H1 (cell line): ENCODE measurements around the gene POLR2J. TPM values are rescaled to one million over a fixed set of nuclear protein-coding genes. Genes with fewer than 3 reads are reported as not detected.

Source experiments
- CTCF ChIA-PET: fragments of 300-600 bp; sonication (Branson Sonifier 250); formaldehyde crosslinking; loops from one replicate; lab custom pipeline; 2021; ENCODE audit not compliant: partially characterized antibody; lab: Charles Lee
- POLR2A ChIA-PET: fragments of 300-600 bp; sonication (Branson Sonifier 250); formaldehyde crosslinking; loops from one replicate; lab custom pipeline; 2021; ENCODE audit warnings: inconsistent platforms; ENCODE audit not compliant: partially characterized antibody; lab: Charles Lee
- DNase-seq, 2 experiments: peaks; one replicate each; pipeline versions ENCODE4 v3.0.0 to v3.0.0-alpha.2; 2010 to 2022; ENCODE audit warnings: low spot score in 2 of 2, low read depth in 1 of 2, mixed read lengths in 1 of 2
- FAIRE-seq: peaks from 2 replicates; lab custom pipeline; 2011; peaks lifted over from hg19 to GRCh38; lab: Jason Lieb, UNC
- H2AFZ ChIP-seq: 2 replicates; pipeline ENCODE4 v1.8.1; 2012; ENCODE audit warnings: low read length, inconsistent platforms
- H2AK5ac ChIP-seq: 2 replicates; pipeline ENCODE4 v1.6.1; 2013; ENCODE audit warnings: low read depth, low read length
- H2BK120ac ChIP-seq: replicated peaks from 2 replicates; pipeline ENCODE3; 2013; ENCODE audit warnings: low read depth, low read length, inconsistent platforms
- H2BK12ac ChIP-seq: 2 replicates; pipeline ENCODE4 v1.6.1; 2013; ENCODE audit warnings: low read depth, low read length
- H2BK15ac ChIP-seq: 2 replicates; pipeline ENCODE4 v1.6.1; 2013; ENCODE audit warnings: low read length
- H2BK20ac ChIP-seq: 2 replicates; pipeline ENCODE4 v1.6.1; 2013; ENCODE audit warnings: low read length
- H2BK5ac ChIP-seq: 2 replicates; pipeline ENCODE4 v1.6.1; 2013; ENCODE audit warnings: low read depth, low read length
- H3K14ac ChIP-seq: 2 replicates; pipeline ENCODE4 v1.6.1; 2013; ENCODE audit warnings: inconsistent platforms; ENCODE audit not compliant: insufficient read length
- H3K18ac ChIP-seq: 2 replicates; pipeline ENCODE4 v1.6.1; 2013; ENCODE audit warnings: low read length; ENCODE audit errors: extremely low read depth
- H3K23ac ChIP-seq: 2 replicates; pipeline ENCODE4 v1.6.1; 2013; ENCODE audit warnings: inconsistent platforms; ENCODE audit not compliant: insufficient read length
- H3K23me2 ChIP-seq: 2 replicates; pipeline ENCODE4 v1.6.1; 2013; ENCODE audit warnings: low read depth, low read length
- H3K27ac ChIP-seq: 2 replicates; pipeline ENCODE4 v1.6.1; 2011; ENCODE audit warnings: low read depth, low read length, inconsistent platforms
- H3K27me3 ChIP-seq, 4 experiments: replicated peaks in 1 of 4; 1 replicate in 1 of 4; 2 replicates in 3 of 4; pipeline versions ENCODE4 v1.6.1 to v1.8.1; 2011 to 2013; ENCODE audit warnings: low read length in 3 of 4, mild to moderate bottlenecking in 3 of 4, inconsistent platforms in 2 of 4, mixed read lengths in 2 of 4, moderate library complexity in 1 of 4; ENCODE audit not compliant: control insufficient read depth in 3 of 4, insufficient read depth in 3 of 4; ENCODE audit errors: extremely low read depth in 1 of 4
- H3K36me3 ChIP-seq, 4 experiments: 2 replicates each; pipeline versions ENCODE4 v1.6.1 to v1.8.1; 2011 to 2013; ENCODE audit warnings: mild to moderate bottlenecking in 4 of 4, low read length in 3 of 4, moderate library complexity in 2 of 4, control low read depth in 1 of 4, inconsistent platforms in 1 of 4; ENCODE audit not compliant: insufficient read depth in 4 of 4, control insufficient read depth in 2 of 4
- H3K4ac ChIP-seq: replicated peaks from 2 replicates; pipeline ENCODE3; 2013; ENCODE audit warnings: low read length, low read depth, mixed read lengths, inconsistent platforms; ENCODE audit not compliant: insufficient read length
- H3K4me1 ChIP-seq, 4 experiments: replicated peaks in 1 of 4; 1 replicate in 1 of 4; 2 replicates in 3 of 4; pipeline versions ENCODE4 v1.6.1 to v1.8.1; 2011 to 2013; ENCODE audit warnings: low read length in 3 of 4, inconsistent platforms in 2 of 4, mixed read lengths in 1 of 4; ENCODE audit not compliant: insufficient read depth in 4 of 4, control insufficient read depth in 3 of 4
- H3K4me2 ChIP-seq, 2 experiments: 2 replicates each; pipeline versions ENCODE4 v1.6.1 to v1.8.1; 2011 to 2013; ENCODE audit warnings: low read depth in 2 of 2, low read length in 2 of 2, control low read depth in 1 of 2, inconsistent platforms in 1 of 2, mild to moderate bottlenecking in 1 of 2; ENCODE audit not compliant: insufficient read depth in 1 of 2
- H3K4me3 ChIP-seq, 4 experiments: fragments of 200-600, 300-600 bp in 1 of 4; sonication (generic), shearing (Covaris generic), sonication (Bioruptor Twin) in 1 of 4; 2 replicates each; pipeline versions ENCODE4 v1.5.1 to v1.8.1; 2011 to 2016; ENCODE audit warnings: low read length in 4 of 4, low read depth in 3 of 4, control low read depth in 2 of 4, inconsistent platforms in 2 of 4, mild to moderate bottlenecking in 2 of 4, mixed read lengths in 1 of 4, moderate library complexity in 1 of 4; ENCODE audit not compliant: insufficient read depth in 2 of 4; ENCODE audit errors: extremely low read depth in 1 of 4
- H3K56ac ChIP-seq: replicated peaks from 2 replicates; pipeline ENCODE3; 2013; ENCODE audit warnings: low read depth, mild to moderate bottlenecking, mixed read lengths, low read length, inconsistent platforms; ENCODE audit not compliant: insufficient read length
- H3K79me1 ChIP-seq: 2 replicates; pipeline ENCODE4 v1.6.1; 2013; ENCODE audit warnings: low read depth, low read length, control low read depth
- H3K79me2 ChIP-seq, 2 experiments: 2 replicates each; pipeline versions ENCODE4 v1.6.1 to v1.8.1; 2012 to 2013; ENCODE audit warnings: low read length in 2 of 2, mild to moderate bottlenecking in 2 of 2, inconsistent platforms in 1 of 2; ENCODE audit not compliant: insufficient read depth in 2 of 2, control insufficient read depth in 1 of 2
- H3K9ac ChIP-seq, 4 experiments: replicated peaks in 1 of 4; 1 replicate in 1 of 4; 2 replicates in 3 of 4; pipeline versions ENCODE4 v1.6.1 to v1.8.1; 2011 to 2013; ENCODE audit warnings: low read depth in 3 of 4, low read length in 3 of 4, control low read depth in 2 of 4, mild to moderate bottlenecking in 2 of 4, moderate library complexity in 2 of 4, inconsistent platforms in 1 of 4; ENCODE audit errors: extremely low read depth in 1 of 4
- H3K9me3 ChIP-seq, 2 experiments: 2 replicates each; pipeline versions ENCODE4 v1.6.1 to v1.8.1; 2012 to 2013; ENCODE audit warnings: mild to moderate bottlenecking in 2 of 2, moderate library complexity in 2 of 2, control low read depth in 1 of 2, inconsistent platforms in 1 of 2, low read depth in 1 of 2, low read length in 1 of 2, mixed read lengths in 1 of 2; ENCODE audit not compliant: insufficient read depth in 2 of 2
- H4K20me1 ChIP-seq, 2 experiments: replicated peaks in 1 of 2; 2 replicates each; pipeline versions ENCODE3 to v1.8.1; 2011 to 2013; ENCODE audit warnings: inconsistent platforms in 2 of 2, low read length in 2 of 2, mild to moderate bottlenecking in 1 of 2; ENCODE audit not compliant: insufficient read depth in 2 of 2, control insufficient read depth in 1 of 2
- H4K5ac ChIP-seq: 2 replicates; pipeline ENCODE4 v1.6.1; 2013; ENCODE audit warnings: low read length, low read depth, mixed read lengths, inconsistent platforms; ENCODE audit not compliant: insufficient read length
- H4K8ac ChIP-seq: 2 replicates; pipeline ENCODE4 v1.8.0; 2013; ENCODE audit warnings: mild to moderate bottlenecking, moderate library complexity, low read length, inconsistent platforms; ENCODE audit not compliant: insufficient read depth; ENCODE audit errors: extremely low read depth
- H4K91ac ChIP-seq: replicated peaks from 2 replicates; pipeline ENCODE3; 2013; ENCODE audit warnings: low read length, mixed read lengths, inconsistent platforms; ENCODE audit not compliant: insufficient read length
- CBX8 ChIP-seq: fragments of 300-800, 300-1000 bp; sonication (generic); IDR thresholded peaks from 2 replicates; pipeline ENCODE4 v1.7.1; 2016; ENCODE audit warnings: low read depth, low read length, borderline replicate concordance
- MAFK ChIP-seq: IDR thresholded peaks from 2 replicates; pipeline ENCODE4 v1.6.1; 2012; ENCODE audit warnings: low read depth, mild to moderate bottlenecking, improper control_type of control experiment, low read length
- WGBS, 2 experiments: shearing (Covaris generic) in 1 of 2; methylation state at CpG; one replicate each; pipeline versions ENCODE4 v1.1.6 to v1.1.7; 2013 to 2015; ENCODE audit warnings: low lambda C conversion rate in 2 of 2, mixed read lengths in 2 of 2, inconsistent platforms in 1 of 2, low coverage in 1 of 2, missing lambda C conversion rate in 1 of 2; ENCODE audit not compliant: insufficient replicate concordance in 2 of 2, insufficient coverage in 1 of 2, insufficient read length in 1 of 2; ENCODE audit errors: extremely low coverage in 1 of 2, missing lambda C conversion rate in 1 of 2; 5-methylcytosine and 5-hydroxymethylcytosine counted together
- polyA plus RNA-seq, 7 experiments: library from polyadenylated mRNA; depleted of rRNA in 3 of 7; stranded (reverse) in 5 of 7; unstranded in 2 of 7; fragments of >200 nt in 5 of 7; fragments of 200-250 nt in 2 of 7; gene quantifications; 1 replicate in 5 of 7; 2 replicates in 1 of 7; 4 replicates in 1 of 7; pipeline versions ENCODE4 v1.2.1 to v1.2.3, GENCODE V29; 2011 to 2013; ENCODE audit warnings: missing spikeins in 2 of 7, mixed read lengths in 2 of 7
- total RNA-seq: library from RNA; stranded (reverse); fragmentation: NEBNext Ultra II Directional; extraction: Animal tissue kit (Norgen Biotek cat#: 25700); gene quantifications from 2 replicates; pipeline ENCODE4 v1.2.1, GENCODE V29; 2021

POLR2J gene
- total and polyA plus RNA-seq, 2 of the 8 experiments (the other 6 are each of a cell fraction or from before 2014, with no cell fraction given) = 54.1 to 113 TPM

DNA sequence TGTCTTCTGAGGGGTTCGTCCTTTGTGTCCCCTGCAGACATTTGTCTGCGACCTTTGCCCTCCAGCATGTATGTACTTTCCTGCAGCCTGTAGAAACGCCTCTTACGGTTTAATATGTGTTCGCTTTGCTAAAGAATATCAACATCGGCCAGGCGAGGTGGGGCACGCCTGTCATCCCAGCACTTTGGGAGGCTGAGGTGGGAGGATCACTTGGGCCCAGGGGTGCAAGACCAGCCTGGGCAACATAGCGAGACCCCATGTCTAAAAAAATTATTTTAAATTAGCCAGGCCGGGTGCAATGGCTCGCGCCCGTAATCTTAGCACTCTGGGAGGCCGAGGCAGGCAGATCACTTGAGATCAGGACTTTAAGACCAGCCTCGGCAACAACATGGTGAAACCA, 29.6 kb downstream of the POLR2J start:
- H4K91ac ChIP-seq = no peak overlapping the region
- H3K27ac ChIP-seq = no peak overlapping the region
- FAIRE-seq (no peak), DNase-seq (no peak)
- no peak overlapping the region for H2AK5ac ChIP-seq
- H4K20me1 ChIP-seq = peaks cover 0 to 3% of the 10 kb centered on the region in 2 experiments
- no peak overlapping the region for H3K4me3 ChIP-seq
- no peak overlapping the region for H2BK120ac ChIP-seq
- no peak overlapping the region for H3K4me2 ChIP-seq
- peaks cover 2 to 17% (median 6%) of the 10 kb centered on the region in 4 experiments; a peak in 5 of 8 replicates for H3K36me3 ChIP-seq
- peaks cover 0 to 3% (median 0%) of the 10 kb centered on the region in 4 experiments; a peak in 2 of 7 replicates for H3K4me1 ChIP-seq
- ChIA-PET POLR2A (interaction anchor here (0.7 to 0.9 kb wide), 2 partner anchors 23 to 53 kb away, joined by 3 read pairs; partner anchors contain the start of gene PRKRIP1), CTCF (interaction anchor here (0.9 to 4.0 kb wide), 6 partner anchors 8 to 45 kb away, joined by 3 to 22 read pairs (median 4); partner anchors contain the start of genes ALKBH4 and LRWD1)
- no peak overlapping the region for H4K8ac ChIP-seq
- H3K18ac ChIP-seq = no peak overlapping the region
- no peak overlapping the region for H3K23ac ChIP-seq
- H3K79me2 ChIP-seq = no peaks in the 10 kb centered on the region
- H2BK12ac ChIP-seq = no peak overlapping the region
- H3K23me2 ChIP-seq = no peaks in the 10 kb centered on the region; the same call in 1 of the 2 replicates
- no peak overlapping the region for H2BK20ac ChIP-seq
- H2BK15ac ChIP-seq = no peak overlapping the region
- H2AFZ ChIP-seq = no peak overlapping the region
- H3K79me1 ChIP-seq = no peaks in the 10 kb centered on the region
- H3K14ac ChIP-seq = no peak overlapping the region
- no peaks in the 10 kb centered on the region for H3K27me3 ChIP-seq
- 91% methylated on average over 15 of the region's 15 CpGs; no CpG with 5 or more reads in 1 of the 2 experiments for WGBS, 2 experiments
- TF ChIP-seq MAFK (no peak), CBX8 (no peak)
- H2BK5ac ChIP-seq = no peak overlapping the region
- H3K4ac ChIP-seq = no peak overlapping the region
- H3K56ac ChIP-seq = no peak overlapping the region
- H4K5ac ChIP-seq = no peak overlapping the region
- no peaks in the 10 kb centered on the region for H3K9me3 ChIP-seq
- H3K9ac ChIP-seq = no peak overlapping the region
